Measurements from ENCODE around the gene KCTD3.

KCTD3 gene

DNA sequence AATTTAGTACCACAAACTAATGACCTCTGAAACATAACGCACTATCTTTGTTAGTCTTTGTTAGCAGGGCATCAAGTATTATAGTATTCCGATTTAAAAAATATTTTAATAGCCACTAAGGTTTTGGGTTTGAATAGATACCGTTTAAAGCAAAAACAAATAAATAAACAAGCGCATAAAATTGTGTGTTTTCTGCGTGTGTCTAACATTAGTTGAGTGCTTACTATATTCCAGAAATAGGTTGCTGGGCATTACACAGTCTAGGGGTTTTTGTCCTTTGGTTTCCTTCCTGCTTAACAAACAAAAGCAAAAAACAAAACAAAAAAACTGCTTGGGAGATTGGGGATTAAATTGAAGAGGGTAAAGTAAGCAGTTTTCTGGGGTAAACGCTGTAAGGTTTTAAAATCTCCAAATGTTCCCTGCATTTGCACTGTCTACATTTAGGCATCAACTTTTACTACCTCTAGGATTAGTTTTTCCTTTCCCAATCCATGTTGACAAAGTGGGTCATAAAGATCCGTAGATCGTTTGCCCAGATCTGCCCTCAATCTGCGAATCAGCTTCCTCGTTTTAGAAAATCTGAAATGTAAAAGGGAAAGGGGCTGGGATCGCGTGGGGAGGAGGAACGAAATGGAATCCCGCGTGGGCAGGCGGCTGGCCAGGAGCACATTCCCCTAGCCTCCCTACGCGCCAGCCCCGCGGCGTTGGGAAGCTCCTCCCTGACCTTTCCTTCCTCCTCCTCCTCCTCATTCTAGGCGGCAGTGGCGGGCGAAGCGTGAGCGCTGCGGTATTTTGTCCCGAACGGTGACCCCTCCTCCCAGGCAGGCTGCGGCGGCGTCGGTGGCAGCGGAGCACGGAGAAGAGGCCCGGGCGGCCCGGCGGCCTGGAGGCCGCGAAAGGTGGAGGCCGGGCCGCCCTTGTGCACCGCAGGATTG lies at the start of gene KCTD3:
TSS of gene KCTD3 (plus strand) at position 749 of the 935 bp plus-strand sequence. CDS start 382 bp downstream, outside the sequence.
- no peak for DNase-seq (ENCODE audit: low spot score)

GRCh38 chr1:215517441-215517891 lies 49.6 kb upstream of the KCTD3 start:
- DNase-seq (ENCODE audit: low spot score) = no peak

- DNase-seq (ENCODE audit: low spot score) = no peak
Observed at GRCh38 chr1:215518594-215518993, 48.5 kb upstream of the KCTD3 start.

- DNase-seq (ENCODE audit: low spot score) = no peak
Observed at GRCh38 chr1:215521279-215521678, 45.8 kb upstream of the KCTD3 start.

DNA sequence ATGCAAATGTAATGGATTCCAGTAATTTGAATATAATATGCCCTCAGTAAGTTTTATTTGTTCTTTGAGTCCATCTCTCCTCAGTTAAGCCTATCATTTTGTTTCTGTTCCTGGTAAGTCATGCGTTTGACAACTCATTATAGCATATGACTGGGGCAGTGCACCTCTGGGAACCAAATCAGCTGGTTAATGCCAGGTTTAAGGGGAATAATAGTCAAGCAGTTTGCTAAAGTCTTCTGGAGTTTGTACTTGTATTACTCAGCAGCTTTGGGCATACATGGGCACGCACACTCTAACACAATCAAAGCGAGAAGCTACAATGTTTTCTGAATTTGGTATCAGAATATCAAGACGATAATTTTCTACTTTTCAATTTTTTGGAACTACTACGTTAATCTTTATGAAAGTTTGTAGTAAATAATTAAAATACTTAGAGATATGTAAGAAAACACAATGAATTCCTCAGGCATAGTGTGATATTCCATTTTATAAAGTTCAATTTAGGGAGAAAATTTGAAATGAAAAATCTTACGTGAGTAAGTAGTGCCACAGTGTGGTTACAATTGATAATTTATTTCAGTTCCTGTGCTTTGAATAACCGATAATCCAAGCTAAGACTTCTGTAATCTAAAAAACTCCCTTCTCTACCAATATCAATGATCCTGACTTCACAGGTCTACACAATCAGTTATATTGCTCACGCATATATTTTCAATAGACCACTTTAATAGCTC lies 43.8 kb upstream of the KCTD3 start:
- DNase-seq (ENCODE audit: low spot score) = no peak

DNA sequence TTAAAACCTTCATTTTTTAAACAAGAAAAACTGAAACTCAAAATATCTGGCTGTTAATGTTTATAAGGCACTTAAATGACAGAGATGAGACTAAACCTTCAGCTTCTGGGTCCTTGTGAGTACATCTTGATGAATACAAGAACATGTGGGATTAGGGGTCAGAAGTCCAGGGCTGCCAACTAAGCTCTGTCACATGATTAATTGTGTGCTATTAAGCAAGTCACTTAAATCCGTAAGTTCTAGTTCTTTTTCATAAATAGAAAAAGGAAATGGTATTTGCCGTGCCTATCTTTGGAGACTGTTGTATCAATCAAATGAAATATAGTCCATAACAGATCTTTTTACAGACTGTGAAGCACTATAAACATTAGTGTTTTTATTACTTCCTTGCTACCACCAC lies 43.2 kb upstream of the KCTD3 start:
- no peak for DNase-seq (ENCODE audit: low spot score)

DNA sequence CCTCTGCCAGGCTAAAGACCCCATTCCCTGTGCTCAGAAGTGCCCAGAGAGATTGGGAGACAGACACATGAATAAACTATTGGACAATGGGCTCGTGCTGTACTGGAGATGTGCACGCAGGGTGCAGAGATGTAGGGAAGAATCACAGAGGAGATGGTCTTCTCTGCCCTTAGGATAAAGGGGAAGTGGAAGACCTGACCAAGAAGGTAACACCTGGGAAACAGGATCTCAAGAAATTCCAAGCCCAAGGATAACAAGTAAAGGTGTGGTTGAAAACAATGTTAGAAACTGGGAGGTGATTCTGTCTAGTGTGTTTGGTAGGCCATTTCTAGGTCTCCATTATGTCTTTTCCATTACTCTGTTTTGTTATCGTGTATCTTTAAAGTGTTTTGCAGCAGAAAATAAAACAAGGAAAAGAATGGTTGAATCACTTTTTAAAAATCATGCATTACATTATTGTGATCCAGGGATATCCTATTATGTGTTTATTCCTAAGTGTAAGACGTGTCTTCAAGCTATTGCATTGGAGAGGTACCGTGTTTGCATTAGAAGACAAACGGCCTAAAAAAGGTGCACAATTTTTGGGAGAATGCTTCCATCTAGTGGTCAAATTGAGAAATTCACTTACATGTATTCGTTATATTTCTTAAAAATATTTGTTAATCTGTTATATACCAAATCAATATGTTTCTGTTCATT lies 40.8 kb upstream of the KCTD3 start:
- DNase-seq (ENCODE audit: low spot score) = peak; percentile 31

DNA sequence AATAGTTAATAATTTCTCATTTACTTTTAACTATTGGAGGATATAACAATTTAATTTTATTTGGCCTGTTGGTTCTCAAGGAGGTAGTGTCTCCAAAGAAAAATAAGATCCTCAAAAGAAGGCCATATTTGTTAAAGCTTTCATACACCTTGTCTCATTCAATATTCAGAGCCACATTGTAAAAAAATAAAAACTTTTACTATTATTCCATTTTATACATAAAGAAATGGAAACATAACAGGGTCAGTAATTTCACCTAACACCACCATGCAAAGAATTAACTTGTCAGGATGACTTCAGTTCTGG lies 40.3 kb upstream of the KCTD3 start:
- no peak for DNase-seq (ENCODE audit: low spot score)

DNA sequence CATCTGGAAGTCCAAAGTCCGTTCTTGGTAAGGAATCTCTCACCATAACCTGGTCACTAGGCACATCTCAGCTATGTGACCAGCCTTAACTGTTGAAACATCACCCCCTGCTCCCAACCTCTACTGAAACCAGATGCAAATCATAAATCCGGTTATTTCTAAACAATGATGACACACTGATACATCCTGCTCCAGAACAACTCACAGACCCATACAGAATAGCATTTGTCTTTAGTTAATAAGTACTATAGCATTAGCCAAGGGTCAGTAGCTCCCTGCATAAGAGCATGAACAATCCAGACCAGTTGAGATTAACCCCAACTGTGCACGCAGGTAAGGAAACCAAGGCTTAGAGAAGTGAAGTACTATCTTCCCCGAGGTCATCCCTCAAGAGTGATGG lies 38.0 kb upstream of the KCTD3 start:
- no peak for DNase-seq (ENCODE audit: low spot score)

GRCh38 chr1:215529571-215529970 lies 37.5 kb upstream of the KCTD3 start:
- DNase-seq (ENCODE audit: low spot score) = no peak

- no peak for DNase-seq (ENCODE audit: low spot score)
Observed at GRCh38 chr1:215530401-215530984, 36.6 kb upstream of the KCTD3 start.

GRCh38 chr1:215539803-215540570 lies 27.1 kb upstream of the KCTD3 start:
- DNase-seq (ENCODE audit: low spot score) = no peak

GRCh38 chr1:215542301-215542700 lies 24.8 kb upstream of the KCTD3 start:
- DNase-seq (ENCODE audit: low spot score) = no peak

DNA sequence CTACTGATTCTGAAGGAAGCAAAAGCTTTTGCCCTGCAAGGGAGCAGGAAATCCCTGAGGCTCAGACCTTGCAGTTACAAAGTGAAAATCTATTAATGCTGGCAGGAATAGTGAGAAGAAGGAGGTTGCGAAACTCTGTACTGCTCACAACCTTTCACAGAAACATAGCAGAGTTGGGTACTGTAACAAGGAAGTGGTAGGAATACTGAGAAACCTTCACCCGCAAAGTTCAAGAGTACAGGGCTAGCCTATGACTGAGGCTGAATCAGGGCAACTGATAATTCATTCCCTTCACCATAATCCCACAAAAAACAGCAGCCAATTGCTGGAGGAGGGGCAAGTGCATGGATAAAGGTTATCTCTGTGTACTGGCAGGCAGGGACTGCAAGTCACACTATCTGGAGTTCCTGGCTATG lies 23.9 kb upstream of the KCTD3 start:
- DNase-seq (ENCODE audit: low spot score) = no peak

DNA sequence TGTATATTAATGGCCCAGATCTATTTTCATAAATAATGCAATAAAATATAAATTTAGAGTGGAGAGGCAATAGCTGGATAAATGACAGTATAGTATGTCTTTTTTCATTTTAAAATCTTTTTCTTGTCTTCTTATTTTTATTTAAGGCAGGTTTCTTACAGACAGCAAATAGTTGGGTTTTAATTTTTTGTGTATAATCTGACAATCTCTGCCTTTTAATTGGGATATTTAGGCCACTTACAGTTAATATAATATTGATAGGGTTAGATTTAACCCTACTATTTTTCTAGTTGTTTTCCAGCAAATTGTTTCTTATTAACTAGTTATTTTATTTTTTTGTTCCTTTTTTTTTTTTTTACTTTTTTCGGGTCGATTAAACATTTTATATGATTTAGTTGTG lies 23.3 kb upstream of the KCTD3 start:
- DNase-seq (ENCODE audit: low spot score) = no peak

DNA sequence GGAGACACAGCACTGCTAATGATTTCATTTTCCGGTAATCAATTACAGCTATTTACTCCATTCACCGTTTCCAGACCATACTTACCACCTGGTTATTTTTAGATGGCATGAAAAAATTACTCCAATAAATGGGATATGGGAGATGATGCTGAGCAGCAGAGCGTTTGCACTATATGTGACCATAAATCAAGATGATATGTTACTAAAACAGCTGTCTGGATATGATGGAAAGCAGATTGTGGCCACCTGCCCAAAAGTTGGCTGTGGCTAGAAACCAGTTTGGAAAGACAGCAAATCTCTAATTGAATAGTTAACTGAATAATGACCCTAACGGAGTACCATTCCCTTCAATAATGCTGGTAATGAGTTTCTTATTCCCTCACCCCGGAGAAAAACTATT lies 22.5 kb upstream of the KCTD3 start:
- no peak for DNase-seq (ENCODE audit: low spot score)

- no peak for DNase-seq (ENCODE audit: low spot score)
Observed at GRCh38 chr1:215545096-215545495, 22.0 kb upstream of the KCTD3 start.

DNA sequence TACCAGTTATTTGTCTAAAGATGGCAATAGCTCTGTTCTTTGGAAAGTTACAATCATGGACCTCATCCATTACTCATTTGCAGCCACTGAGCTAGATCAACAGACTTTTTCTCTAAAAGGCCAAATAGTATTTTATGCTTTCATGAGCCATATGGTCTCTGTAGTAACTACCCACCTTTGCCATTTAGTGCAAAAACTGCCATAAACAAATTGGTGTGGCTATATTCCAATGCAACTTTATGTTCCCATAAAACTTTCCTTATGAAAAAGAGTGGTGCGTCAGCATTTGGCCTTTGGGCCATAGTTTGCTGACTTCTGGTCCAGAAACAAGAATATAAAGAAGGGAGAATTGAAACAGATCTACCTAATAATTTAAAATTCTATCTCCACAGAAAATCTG lies 20.1 kb upstream of the KCTD3 start:
- no peak for DNase-seq (ENCODE audit: low spot score)

- no peak for DNase-seq (ENCODE audit: low spot score)
Observed at GRCh38 chr1:215551806-215552205, 15.3 kb upstream of the KCTD3 start.

GRCh38 chr1:215554865-215555264 lies 12.2 kb upstream of the KCTD3 start:
- DNase-seq (ENCODE audit: low spot score) = no peak

GRCh38 chr1:215555531-215555930 lies 11.6 kb upstream of the KCTD3 start:
- no peak for DNase-seq (ENCODE audit: low spot score)

- DNase-seq (ENCODE audit: low spot score) = no peak
Observed at GRCh38 chr1:215556996-215557395, 10.1 kb upstream of the KCTD3 start.
